H9 (cell line): ENCODE data around the gene SPRY2. TPM values are rescaled to one million over a fixed set of nuclear protein-coding genes. Genes with fewer than 3 reads are reported as not detected.

ENCODE experiments used
- DNase-seq: peaks from one replicate; pipeline ENCODE4 v3.0.0-alpha.2; 2017
- H2AFZ ChIP-seq: one replicate; pipeline ENCODE4 v1.6.1; 2013; ENCODE audit warnings: mild to moderate bottlenecking, low read length, control low read depth, moderate library complexity
- H2AK5ac ChIP-seq: 2 replicates; pipeline ENCODE4 v1.6.1; 2013; ENCODE audit warnings: low read length, control low read depth, mixed read lengths; ENCODE audit not compliant: insufficient read length
- H2BK120ac ChIP-seq: one replicate; pipeline ENCODE4 v1.6.1; 2013; ENCODE audit warnings: low read depth, mild to moderate bottlenecking, low read length, control low read depth, inconsistent platforms; ENCODE audit not compliant: poor library complexity, severe bottlenecking
- H2BK12ac ChIP-seq: 2 replicates; pipeline ENCODE4 v1.6.1; 2013; ENCODE audit warnings: low read length, control low read depth, mixed read lengths, low read depth; ENCODE audit not compliant: insufficient read length
- H2BK15ac ChIP-seq: 2 replicates; pipeline ENCODE4 v1.6.1; 2013; ENCODE audit warnings: low read depth, low read length, control low read depth
- H2BK20ac ChIP-seq: one replicate; pipeline ENCODE4 v1.6.1; 2013; ENCODE audit warnings: low read depth, mild to moderate bottlenecking, low read length, control low read depth, inconsistent platforms; ENCODE audit not compliant: poor library complexity, severe bottlenecking
- H2BK5ac ChIP-seq: 2 replicates; pipeline ENCODE4 v1.6.1; 2013; ENCODE audit warnings: low read length, control low read depth, mixed read lengths; ENCODE audit not compliant: insufficient read length
- H3K14ac ChIP-seq: 2 replicates; pipeline ENCODE4 v1.6.1; 2013; ENCODE audit warnings: low read length, control low read depth; ENCODE audit not compliant: insufficient read depth
- H3K18ac ChIP-seq: 2 replicates; pipeline ENCODE4 v1.6.1; 2013; ENCODE audit warnings: low read depth, mild to moderate bottlenecking, mixed read lengths, low read length, control low read depth; ENCODE audit not compliant: insufficient read length
- H3K23ac ChIP-seq: 2 replicates; pipeline ENCODE4 v1.6.1; 2013; ENCODE audit warnings: low read length, control low read depth, mixed read lengths, low read depth; ENCODE audit not compliant: insufficient read length
- H3K23me2 ChIP-seq: 2 replicates; pipeline ENCODE4 v1.6.1; 2013; ENCODE audit warnings: low read depth, mild to moderate bottlenecking, mixed read lengths, low read length, control low read depth; ENCODE audit not compliant: insufficient read length, poor library complexity, severe bottlenecking
- H3K27ac ChIP-seq: 2 replicates; pipeline ENCODE4 v1.5.1; 2013; ENCODE audit warnings: low read length, control low read depth, mixed read lengths, low read depth; ENCODE audit not compliant: insufficient read length
- H3K27me3 ChIP-seq: 2 replicates; pipeline ENCODE4 v1.6.1; 2013; ENCODE audit warnings: low read length, control low read depth, inconsistent platforms; ENCODE audit not compliant: insufficient read depth
- H3K4ac ChIP-seq: 2 replicates; pipeline ENCODE4 v1.6.1; 2013; ENCODE audit warnings: low read depth, mild to moderate bottlenecking, control low read depth, inconsistent platforms, low read length, moderate library complexity
- H3K4me1 ChIP-seq: 2 replicates; pipeline ENCODE4 v1.6.1; 2013; ENCODE audit warnings: low read length, control low read depth, inconsistent platforms; ENCODE audit not compliant: insufficient read depth
- H3K4me2 ChIP-seq: 2 replicates; pipeline ENCODE4 v1.6.1; 2013; ENCODE audit warnings: low read length, control low read depth, mixed read lengths; ENCODE audit not compliant: insufficient read length, insufficient read depth
- H3K56ac ChIP-seq: 2 replicates; pipeline ENCODE4 v1.6.1; 2013; ENCODE audit warnings: low read depth, mild to moderate bottlenecking, mixed read lengths, low read length, control low read depth; ENCODE audit not compliant: insufficient read length
- H3K79me1 ChIP-seq: 2 replicates; pipeline ENCODE4 v1.6.1; 2013; ENCODE audit warnings: low read depth, mild to moderate bottlenecking, moderate library complexity, low read length, control low read depth, inconsistent platforms; ENCODE audit not compliant: insufficient read depth, poor library complexity, severe bottlenecking
- H3K79me2 ChIP-seq: 2 replicates; pipeline ENCODE4 v1.6.1; 2013; ENCODE audit warnings: low read length, control low read depth, inconsistent platforms; ENCODE audit not compliant: insufficient read depth
- H3K9ac ChIP-seq: 2 replicates; pipeline ENCODE4 v1.6.1; 2013; ENCODE audit warnings: low read length, control low read depth, mixed read lengths; ENCODE audit not compliant: insufficient read length; ENCODE audit errors: extremely low read depth
- H3K9me3 ChIP-seq: one replicate; pipeline ENCODE4 v1.6.1; 2013; ENCODE audit warnings: low read depth, low read length, inconsistent platforms; ENCODE audit not compliant: control insufficient read depth
- H3T11ph ChIP-seq: one replicate; pipeline ENCODE4 v1.6.1; 2013; ENCODE audit warnings: mild to moderate bottlenecking, low read length, control low read depth, inconsistent platforms
- H4K20me1 ChIP-seq: one replicate; pipeline ENCODE4 v1.6.1; 2013; ENCODE audit not compliant: control insufficient read depth, insufficient read length, insufficient read depth
- H4K5ac ChIP-seq: 2 replicates; pipeline ENCODE4 v1.6.1; 2013; ENCODE audit warnings: low read depth, mild to moderate bottlenecking, mixed read lengths, low read length, control low read depth; ENCODE audit not compliant: insufficient read length
- H4K8ac ChIP-seq: replicated peaks from 2 replicates; pipeline ENCODE4 v1.6.1; 2013; ENCODE audit warnings: low read length, control low read depth, mixed read lengths, low read depth; ENCODE audit not compliant: insufficient read length
- H4K91ac ChIP-seq: 2 replicates; pipeline ENCODE4 v1.6.1; 2013; ENCODE audit warnings: low read depth, mild to moderate bottlenecking, moderate library complexity, mixed read lengths, low read length, control low read depth; ENCODE audit not compliant: insufficient read length
- H3K27ac Mint-ChIP-seq, 3 experiments: 2 replicates in 2 of 3; 3 replicates in 1 of 3; pipeline ENCODE4 v1.8.0; 2020 to 2021; ENCODE audit warnings: mixed read lengths in 3 of 3, mild to moderate bottlenecking in 1 of 3, moderate library complexity in 1 of 3
- H3K27me3 Mint-ChIP-seq: 2 replicates; pipeline ENCODE4 v1.8.0; 2021; ENCODE audit warnings: low read depth, mild to moderate bottlenecking, moderate library complexity, mixed read lengths
- H3K36me3 Mint-ChIP-seq, 3 experiments: 2 replicates in 2 of 3; 3 replicates in 1 of 3; pipeline ENCODE4 v1.8.0; 2020 to 2021; ENCODE audit warnings: low read depth in 3 of 3, mixed read lengths in 3 of 3; ENCODE audit not compliant: insufficient read depth in 1 of 3
- H3K4me1 Mint-ChIP-seq, 2 experiments: 2 replicates each; pipeline ENCODE4 v1.8.0; 2020; ENCODE audit warnings: mixed read lengths in 2 of 2
- H3K4me3 Mint-ChIP-seq, 2 experiments: 2 replicates in 1 of 2; 3 replicates in 1 of 2; pipeline ENCODE4 v1.8.0; 2020 to 2021; ENCODE audit warnings: mild to moderate bottlenecking in 2 of 2, mixed read lengths in 2 of 2, moderate library complexity in 1 of 2
- H3K9me3 Mint-ChIP-seq, 2 experiments: 2 replicates in 1 of 2; 3 replicates in 1 of 2; pipeline ENCODE4 v1.8.0; 2020; ENCODE audit warnings: mild to moderate bottlenecking in 2 of 2, mixed read lengths in 2 of 2, moderate library complexity in 1 of 2
- WGBS: extraction: QIAGEN DNeasy Blood & Tissue Kit; methylation state at CpG from one replicate; pipeline ENCODE4 v1.1.7; 2013; ENCODE audit warnings: missing lambda C conversion rate, low lambda C conversion rate, mixed read lengths; ENCODE audit not compliant: insufficient read length; ENCODE audit errors: extremely low coverage; 5-methylcytosine and 5-hydroxymethylcytosine counted together
- total RNA-seq: library from RNA; stranded (reverse); gene quantifications from 2 replicates; pipeline ENCODE4 v1.2.1, GENCODE V29; 2021
- TF ChIP-seq, protein P1 (sequence below): fragments of 200-600 bp; sonication (generic); conservative IDR thresholded peaks from 3 replicates; pipeline ENCODE4 v1.8.0; 2021; ENCODE audit warnings: antibody characterized with exemption, mild to moderate bottlenecking

SPRY2 gene
- total RNA-seq, 1 experiment from 2014 or later, result 56.4 TPM

DNA sequence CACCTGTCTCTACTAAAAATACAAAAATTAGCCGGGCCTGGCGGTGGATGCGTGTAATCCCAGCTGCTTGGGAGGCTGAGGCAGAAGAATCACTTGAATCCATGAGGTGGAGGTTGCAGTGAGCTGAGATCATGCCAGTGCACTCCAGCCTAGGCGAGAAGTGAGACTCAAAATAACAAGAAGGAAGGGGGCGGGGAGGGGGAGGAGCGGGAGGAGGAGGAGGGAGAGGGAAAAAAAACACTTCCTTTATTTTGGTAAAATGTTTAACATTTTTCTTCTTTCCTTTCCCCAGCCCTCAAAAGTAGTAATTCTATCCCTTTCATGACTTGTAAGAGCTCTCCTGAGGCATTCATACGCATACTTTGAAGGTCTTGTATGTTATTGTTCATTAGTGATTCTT, 44.3 kb downstream of the SPRY2 start:
- Histone ChIP-seq H4K20me1 (no peaks in the 10 kb centered on the region), H2BK15ac (no peak overlapping the region), H2BK120ac (no peak overlapping the region), H3K4ac (no peak overlapping the region), H4K91ac (no peak overlapping the region), H3K9ac (no peak overlapping the region), H3K56ac (no peak overlapping the region), H3K18ac (no peak overlapping the region), H3K9me3 (no peaks in the 10 kb centered on the region), H4K8ac (no peak overlapping the region), H3K4me1 (peaks cover 4% of the 10 kb centered on the region; the same call in 1 of the 2 replicates), H3K27me3 (no peaks in the 10 kb centered on the region), H3K23ac (no peak overlapping the region), H3K14ac (no peak overlapping the region), H4K5ac (no peak overlapping the region), H3K4me2 (peak overlapping the region; percentile 3), H3K27ac (peak overlapping the region; percentile 13), H3K79me2 (no peaks in the 10 kb centered on the region), H3T11ph (no peak overlapping the region), H2BK5ac (no peak overlapping the region), H3K23me2 (no peaks in the 10 kb centered on the region), H2AFZ (no peak overlapping the region), H2AK5ac (no peak overlapping the region), H2BK20ac (no peak overlapping the region), H3K79me1 (no peaks in the 10 kb centered on the region), H2BK12ac (no peak overlapping the region)
- H3K36me3 Mint-ChIP-seq, result no peaks in the 10 kb centered on the region; a peak in 1 of 7 replicates
- H3K4me3 Mint-ChIP-seq, result peak overlapping the region in 1 of 2 experiments; percentile 29; a peak in 2 of 5 replicates
- DNase-seq, result peak; percentile 37
- H3K27me3 Mint-ChIP-seq, result no peaks in the 10 kb centered on the region
- TF ChIP-seq, protein P1, sequence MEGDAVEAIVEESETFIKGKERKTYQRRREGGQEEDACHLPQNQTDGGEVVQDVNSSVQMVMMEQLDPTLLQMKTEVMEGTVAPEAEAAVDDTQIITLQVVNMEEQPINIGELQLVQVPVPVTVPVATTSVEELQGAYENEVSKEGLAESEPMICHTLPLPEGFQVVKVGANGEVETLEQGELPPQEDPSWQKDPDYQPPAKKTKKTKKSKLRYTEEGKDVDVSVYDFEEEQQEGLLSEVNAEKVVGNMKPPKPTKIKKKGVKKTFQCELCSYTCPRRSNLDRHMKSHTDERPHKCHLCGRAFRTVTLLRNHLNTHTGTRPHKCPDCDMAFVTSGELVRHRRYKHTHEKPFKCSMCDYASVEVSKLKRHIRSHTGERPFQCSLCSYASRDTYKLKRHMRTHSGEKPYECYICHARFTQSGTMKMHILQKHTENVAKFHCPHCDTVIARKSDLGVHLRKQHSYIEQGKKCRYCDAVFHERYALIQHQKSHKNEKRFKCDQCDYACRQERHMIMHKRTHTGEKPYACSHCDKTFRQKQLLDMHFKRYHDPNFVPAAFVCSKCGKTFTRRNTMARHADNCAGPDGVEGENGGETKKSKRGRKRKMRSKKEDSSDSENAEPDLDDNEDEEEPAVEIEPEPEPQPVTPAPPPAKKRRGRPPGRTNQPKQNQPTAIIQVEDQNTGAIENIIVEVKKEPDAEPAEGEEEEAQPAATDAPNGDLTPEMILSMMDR, result no peak
- WGBS, result no CpG with 5 or more reads among the region's 7 CpGs
- H3K27ac Mint-ChIP-seq, result peak overlapping the region; percentile 75 to 94 (median 83); a peak in 5 of 7 replicates
- peaks cover 19 to 21% of the 10 kb centered on the region in 2 experiments for H3K4me1 Mint-ChIP-seq
- H3K9me3 Mint-ChIP-seq, result no peaks in the 10 kb centered on the region
